WTC11 (cell line): ENCODE results near the gene DDT. TPM values are rescaled to one million over a fixed set of nuclear protein-coding genes. Genes with fewer than 3 reads are reported as not detected.

Source experiments
- ATAC-seq: fragments of 200-7000 bp; cut with Tn5 transposase; 2 replicates; pipeline ENCODE4 v1.10.0; 2021; ENCODE audit warnings: mild to moderate bottlenecking, moderate library complexity
- CTCF ChIA-PET: fragments of 300-600 bp; sonication (Branson Sonifier 250); formaldehyde crosslinking; loops from one replicate; lab custom pipeline; 2021; ENCODE audit warnings: antibody characterized with exemption; lab: Charles Lee
- POLR2A ChIA-PET: fragments of 350-600 bp; sonication (Branson Sonifier 250); formaldehyde crosslinking; loops from one replicate; lab custom pipeline; 2021; ENCODE audit warnings: antibody characterized with exemption; lab: Charles Lee
- DNase-seq: peaks from one replicate; pipeline ENCODE4 v3.0.0; 2021; ENCODE audit warnings: low spot score
- H3K27ac Mint-ChIP-seq: 2 replicates; pipeline ENCODE4 v1.8.0; 2021; ENCODE audit warnings: mixed read lengths
- H3K27me3 Mint-ChIP-seq: 2 replicates; pipeline ENCODE4 v1.8.0; 2021; ENCODE audit warnings: low read depth, mild to moderate bottlenecking, moderate library complexity, mixed read lengths
- H3K36me3 Mint-ChIP-seq: 2 replicates; pipeline ENCODE4 v1.8.0; 2021; ENCODE audit warnings: mixed read lengths
- H3K4me1 Mint-ChIP-seq: 2 replicates; pipeline ENCODE4 v1.8.0; 2022; ENCODE audit warnings: mixed read lengths
- H3K4me3 Mint-ChIP-seq: 2 replicates; pipeline ENCODE4 v1.8.0; 2021; ENCODE audit warnings: mild to moderate bottlenecking, moderate library complexity, mixed read lengths
- H3K9me3 Mint-ChIP-seq: 2 replicates; pipeline ENCODE4 v1.8.0; 2021; ENCODE audit warnings: mixed read lengths
- ATF3 ChIP-seq: sonication (generic); formaldehyde crosslinking; conservative IDR thresholded peaks from 2 replicates; pipeline ENCODE4 v1.8.1; 2022; ENCODE audit warnings: mild to moderate bottlenecking, missing genetic modification reagents
- CDX4 ChIP-seq: fragments of 250-450 bp; sonication (Bioruptor Pico); IDR thresholded peaks from 2 replicates; pipeline ENCODE4 v1.9.0; 2021; ENCODE audit warnings: moderate library complexity, mild to moderate bottlenecking, inconsistent platforms, borderline replicate concordance
- ETV6 ChIP-seq: sonication (generic); formaldehyde crosslinking; IDR thresholded peaks from 2 replicates; pipeline ENCODE4 v1.8.1; 2022; ENCODE audit warnings: mild to moderate bottlenecking, missing genetic modification reagents
- FOXJ3 ChIP-seq: sonication (generic); formaldehyde crosslinking; IDR thresholded peaks from 2 replicates; pipeline ENCODE4 v1.9.0; 2021; ENCODE audit warnings: missing genetic modification reagents, mild to moderate bottlenecking, borderline replicate concordance
- FOXK1 ChIP-seq: sonication (generic); formaldehyde crosslinking; IDR thresholded peaks from 2 replicates; pipeline ENCODE4 v1.8.0; 2022; ENCODE audit warnings: mild to moderate bottlenecking, moderate library complexity, missing genetic modification reagents
- FOXP1 ChIP-seq: sonication (generic); formaldehyde crosslinking; IDR thresholded peaks from 2 replicates; pipeline ENCODE4 v1.8.0; 2022; ENCODE audit warnings: missing genetic modification reagents, mild to moderate bottlenecking, moderate library complexity, borderline replicate concordance
- IRF2 ChIP-seq: sonication (generic); formaldehyde crosslinking; IDR thresholded peaks from 2 replicates; pipeline ENCODE4 v1.8.0; 2022; ENCODE audit warnings: low read depth, missing genetic modification reagents, borderline replicate concordance
- MXD4 ChIP-seq: fragments of 250-450 bp; sonication (Bioruptor Pico); IDR thresholded peaks from 2 replicates; pipeline ENCODE4 v1.8.0; 2021; ENCODE audit warnings: mild to moderate bottlenecking, moderate library complexity, borderline replicate concordance
- NFATC4 ChIP-seq: fragments of 250-450 bp; sonication (Bioruptor Pico); IDR thresholded peaks from 2 replicates; pipeline ENCODE4 v1.9.0; 2021; ENCODE audit warnings: mild to moderate bottlenecking
- NFE2L1 ChIP-seq: sonication (generic); formaldehyde crosslinking; IDR thresholded peaks from 2 replicates; pipeline ENCODE4 v1.8.1; 2023; ENCODE audit warnings: missing genetic modification reagents
- NFYB ChIP-seq: sonication (generic); formaldehyde crosslinking; conservative IDR thresholded peaks from 2 replicates; pipeline ENCODE4 v1.8.0; 2022; ENCODE audit warnings: low read depth, missing genetic modification reagents
- NR2C2 ChIP-seq: sonication (generic); formaldehyde crosslinking; IDR thresholded peaks from 2 replicates; pipeline ENCODE4 v1.8.0; 2022; ENCODE audit warnings: mild to moderate bottlenecking, missing genetic modification reagents
- PREB ChIP-seq: sonication (generic); formaldehyde crosslinking; IDR thresholded peaks from 2 replicates; pipeline ENCODE4 v1.8.1; 2022; ENCODE audit warnings: mild to moderate bottlenecking, missing genetic modification reagents, moderate library complexity, borderline replicate concordance
- PRRX2 ChIP-seq: fragments of 250-450 bp; sonication (Bioruptor Pico); IDR thresholded peaks from 2 replicates; pipeline ENCODE4 v1.8.0; 2021; ENCODE audit warnings: mild to moderate bottlenecking
- RELA ChIP-seq: sonication (generic); formaldehyde crosslinking; IDR thresholded peaks from 2 replicates; pipeline ENCODE4 v1.8.1; 2022; ENCODE audit warnings: missing genetic modification reagents, mild to moderate bottlenecking, borderline replicate concordance
- RORB ChIP-seq: fragments of 250-450 bp; sonication (Bioruptor Pico); IDR thresholded peaks from 2 replicates; pipeline ENCODE4 v1.9.0; 2021; ENCODE audit warnings: mild to moderate bottlenecking
- ZBTB21 ChIP-seq: sonication (generic); formaldehyde crosslinking; IDR thresholded peaks from 2 replicates; pipeline ENCODE4 v1.8.1; 2023; ENCODE audit warnings: mild to moderate bottlenecking, missing genetic modification reagents, borderline replicate concordance
- ZNF138 ChIP-seq: sonication (generic); formaldehyde crosslinking; conservative IDR thresholded peaks from 2 replicates; pipeline ENCODE4 v1.8.1; 2022; ENCODE audit warnings: mild to moderate bottlenecking, moderate library complexity, missing genetic modification reagents
- ZNF423 ChIP-seq: fragments of 250-450 bp; sonication (Bioruptor Pico); IDR thresholded peaks from 2 replicates; pipeline ENCODE4 v2.1.2; 2022; ENCODE audit warnings: mild to moderate bottlenecking, moderate library complexity
- total RNA-seq: library from RNA; stranded (reverse); gene quantifications from 3 replicates; pipeline ENCODE4 v1.2.3, GENCODE V29; 2021
- TF ChIP-seq, protein P1 (sequence below): sonication (generic); formaldehyde crosslinking; IDR thresholded peaks from 2 replicates; pipeline ENCODE4 v1.8.1; 2023; ENCODE audit warnings: mild to moderate bottlenecking, missing genetic modification reagents
- TF ChIP-seq, protein P2 (sequence below): sonication (generic); formaldehyde crosslinking; IDR thresholded peaks from 2 replicates; pipeline ENCODE4 v1.8.0; 2022; ENCODE audit warnings: mild to moderate bottlenecking, missing genetic modification reagents

Gene DDT
- total RNA-seq, 1 experiment from 2014 or later: 238 TPM

DNA sequence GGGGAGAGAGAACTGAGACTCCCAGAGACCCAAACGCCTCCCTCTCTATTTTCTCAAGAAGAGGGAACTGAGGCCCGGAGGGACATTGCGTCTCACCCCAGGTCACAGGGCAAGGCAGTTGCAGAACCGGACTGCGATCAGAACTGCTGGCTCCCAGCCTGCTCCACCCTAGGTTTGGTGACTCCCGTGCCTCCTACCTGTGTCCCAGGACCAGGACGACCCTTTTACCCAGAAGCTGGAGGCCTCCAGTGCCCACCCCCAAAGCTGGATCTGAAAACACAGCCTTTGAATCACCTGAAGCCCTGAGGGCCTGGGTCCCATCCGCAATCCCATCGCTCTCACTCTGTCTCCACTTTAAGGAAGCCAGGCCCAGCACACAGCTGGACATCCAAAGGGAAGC, 29.6 kb upstream of the DDT start:
- Mint-ChIP-seq H3K9me3 (no peaks in the 10 kb centered on the region), H3K27ac (no peak overlapping the region), H3K4me1 (peaks cover 5% of the 10 kb centered on the region), H3K27me3 (peaks cover 13% of the 10 kb centered on the region), H3K4me3 (no peak overlapping the region), H3K36me3 (no peaks in the 10 kb centered on the region)
- POLR2A ChIA-PET: no interaction called here
- CTCF ChIA-PET: interaction anchor here (0.6 to 1.1 kb wide), 2 partner anchors 132 to 171 kb away, joined by 3 to 4 read pairs; no protein-coding TSS in a partner anchor
- no peak for ATAC-seq
- TF ChIP-seq NFATC4 (CRISPR knock-in tag) (no peak), ATF3 (CRISPR knock-in tag) (no peak), FOXJ3 (CRISPR knock-in tag) (no peak), ETV6 (CRISPR knock-in tag) (no peak), FOXP1 (no peak), MXD4 (CRISPR knock-in tag) (no peak), PRRX2 (CRISPR knock-in tag) (no peak)
- DNase-seq: no peak

DNA sequence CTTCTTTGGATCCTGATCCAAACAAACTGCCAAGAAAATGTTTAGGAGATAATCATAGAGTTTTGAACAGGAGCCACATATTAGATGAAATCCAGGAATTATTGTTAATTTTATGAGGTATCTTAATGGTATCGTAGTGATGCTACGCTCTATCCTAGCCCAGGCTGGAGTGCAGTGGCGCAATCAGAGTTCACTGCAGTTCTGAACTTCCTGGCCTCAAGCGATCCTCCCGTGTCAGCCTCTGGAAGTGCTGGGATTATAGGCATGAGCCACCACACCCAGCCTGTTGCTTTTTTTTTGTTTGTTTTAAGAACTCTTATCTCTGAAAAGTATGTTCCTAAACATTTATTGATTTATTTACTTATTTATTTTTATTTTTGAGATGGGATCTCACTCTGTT, 28.6 kb upstream of the DDT start:
- Mint-ChIP-seq H3K27ac (no peak overlapping the region), H3K9me3 (no peaks in the 10 kb centered on the region), H3K4me3 (no peak overlapping the region), H3K4me1 (peaks cover 5% of the 10 kb centered on the region), H3K36me3 (no peaks in the 10 kb centered on the region), H3K27me3 (peaks cover 11% of the 10 kb centered on the region)
- DNase-seq: no peak
- CTCF ChIA-PET: interaction anchor here (1.1 kb wide), 1 partner anchor 172 kb away, joined by 3 read pairs; no protein-coding TSS in a partner anchor
- POLR2A ChIA-PET: no interaction called here
- TF ChIP-seq CDX4 (no peak), NFYB (CRISPR knock-in tag) (no peak), NR2C2 (CRISPR knock-in tag) (no peak), RORB (CRISPR knock-in tag) (no peak), FOXK1 (no peak), ZNF423 (CRISPR knock-in tag) (no peak), NFE2L1 (CRISPR knock-in tag) (no peak), NFATC4 (CRISPR knock-in tag) (no peak)
- TF ChIP-seq, protein P1, sequence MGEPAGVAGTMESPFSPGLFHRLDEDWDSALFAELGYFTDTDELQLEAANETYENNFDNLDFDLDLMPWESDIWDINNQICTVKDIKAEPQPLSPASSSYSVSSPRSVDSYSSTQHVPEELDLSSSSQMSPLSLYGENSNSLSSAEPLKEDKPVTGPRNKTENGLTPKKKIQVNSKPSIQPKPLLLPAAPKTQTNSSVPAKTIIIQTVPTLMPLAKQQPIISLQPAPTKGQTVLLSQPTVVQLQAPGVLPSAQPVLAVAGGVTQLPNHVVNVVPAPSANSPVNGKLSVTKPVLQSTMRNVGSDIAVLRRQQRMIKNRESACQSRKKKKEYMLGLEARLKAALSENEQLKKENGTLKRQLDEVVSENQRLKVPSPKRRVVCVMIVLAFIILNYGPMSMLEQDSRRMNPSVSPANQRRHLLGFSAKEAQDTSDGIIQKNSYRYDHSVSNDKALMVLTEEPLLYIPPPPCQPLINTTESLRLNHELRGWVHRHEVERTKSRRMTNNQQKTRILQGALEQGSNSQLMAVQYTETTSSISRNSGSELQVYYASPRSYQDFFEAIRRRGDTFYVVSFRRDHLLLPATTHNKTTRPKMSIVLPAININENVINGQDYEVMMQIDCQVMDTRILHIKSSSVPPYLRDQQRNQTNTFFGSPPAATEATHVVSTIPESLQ (CRISPR knock-in tag): no peak
- TF ChIP-seq, all 79 proteins: peak for 0
- ATAC-seq: no peak

GRCh38 chr22:24002272-24002671, 28.0 kb upstream of the DDT start:
- Mint-ChIP-seq H3K36me3 (no peaks in the 10 kb centered on the region), H3K27me3 (peaks cover 11% of the 10 kb centered on the region), H3K9me3 (no peaks in the 10 kb centered on the region), H3K4me1 (peaks cover 5% of the 10 kb centered on the region), H3K27ac (no peak overlapping the region), H3K4me3 (no peak overlapping the region)
- ChIA-PET POLR2A (no interaction called here), CTCF (interaction anchor here (0.6 kb wide), 1 partner anchor 153 kb away, joined by 3 read pairs; no protein-coding TSS in a partner anchor)
- DNase-seq (no peak), ATAC-seq (no peak)
- TF ChIP-seq CDX4 (no peak), ZNF138 (CRISPR knock-in tag) (no peak), IRF2 (CRISPR knock-in tag) (no peak), PREB (CRISPR knock-in tag) (no peak), RELA (CRISPR knock-in tag) (no peak), ZBTB21 (CRISPR knock-in tag) (no peak)
- TF ChIP-seq, protein P2, sequence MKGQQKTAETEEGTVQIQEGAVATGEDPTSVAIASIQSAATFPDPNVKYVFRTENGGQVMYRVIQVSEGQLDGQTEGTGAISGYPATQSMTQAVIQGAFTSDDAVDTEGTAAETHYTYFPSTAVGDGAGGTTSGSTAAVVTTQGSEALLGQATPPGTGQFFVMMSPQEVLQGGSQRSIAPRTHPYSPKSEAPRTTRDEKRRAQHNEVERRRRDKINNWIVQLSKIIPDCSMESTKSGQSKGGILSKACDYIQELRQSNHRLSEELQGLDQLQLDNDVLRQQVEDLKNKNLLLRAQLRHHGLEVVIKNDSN: no peak
